Endodermal cell (in vitro differentiated cells): ENCODE results near the gene TFEB. TPM values are rescaled to one million over a fixed set of nuclear protein-coding genes. Genes with fewer than 3 reads are reported as not detected.

ENCODE experiments used
- DNase-seq: peaks from one replicate; pipeline ENCODE4 v3.0.0-alpha.2; 2017
- H3K27ac ChIP-seq: 2 replicates; pipeline ENCODE4 v1.5.1; 2013; ENCODE audit warnings: mild to moderate bottlenecking, low read depth, low read length, moderate library complexity
- H3K27me3 ChIP-seq: 2 replicates; pipeline ENCODE4 v1.6.1; 2013; ENCODE audit warnings: mild to moderate bottlenecking, low read length, moderate library complexity; ENCODE audit not compliant: insufficient read depth, control insufficient read depth, poor library complexity, severe bottlenecking
- H3K36me3 ChIP-seq: 2 replicates; pipeline ENCODE4 v1.7.0; 2013; ENCODE audit warnings: mild to moderate bottlenecking, low read length, moderate library complexity; ENCODE audit not compliant: control insufficient read depth, insufficient read depth
- H3K4me1 ChIP-seq: one replicate; pipeline ENCODE4 v1.7.0; 2013; ENCODE audit warnings: low read length; ENCODE audit not compliant: control insufficient read depth, insufficient read depth
- H3K4me3 ChIP-seq: 2 replicates; pipeline ENCODE4 v1.5.1; 2013; ENCODE audit warnings: mild to moderate bottlenecking, low read length, moderate library complexity
- H3K9ac ChIP-seq: 2 replicates; pipeline ENCODE4 v1.6.1; 2013; ENCODE audit warnings: mild to moderate bottlenecking, low read length, moderate library complexity; ENCODE audit not compliant: poor library complexity, severe bottlenecking; ENCODE audit errors: extremely low read depth
- H3K9me3 ChIP-seq: 2 replicates; pipeline ENCODE4 v1.6.1; 2013; ENCODE audit warnings: mild to moderate bottlenecking, low read length, moderate library complexity; ENCODE audit not compliant: control insufficient read depth
- H3K27ac Mint-ChIP-seq: 2 replicates; pipeline ENCODE4 v1.8.0; 2020; ENCODE audit warnings: mixed read lengths
- H3K27me3 Mint-ChIP-seq: 2 replicates; pipeline ENCODE4 v1.8.0; 2021; ENCODE audit warnings: mild to moderate bottlenecking, mixed read lengths; ENCODE audit not compliant: insufficient read depth
- H3K36me3 Mint-ChIP-seq: 2 replicates; pipeline ENCODE4 v1.8.0; 2020; ENCODE audit warnings: low read depth, mixed read lengths
- H3K4me1 Mint-ChIP-seq: 2 replicates; pipeline ENCODE4 v1.8.0; 2020; ENCODE audit warnings: mixed read lengths
- H3K4me3 Mint-ChIP-seq: 2 replicates; pipeline ENCODE4 v1.8.0; 2020; ENCODE audit warnings: mild to moderate bottlenecking, moderate library complexity, mixed read lengths
- H3K9me3 Mint-ChIP-seq: 2 replicates; pipeline ENCODE4 v1.8.0; 2020; ENCODE audit warnings: mild to moderate bottlenecking, mixed read lengths
- CTCF ChIP-seq: fragments of 200-600 bp; sonication (generic); conservative IDR thresholded peaks from 2 replicates; pipeline ENCODE4 v1.5.0; 2021; ENCODE audit warnings: antibody characterized with exemption, mild to moderate bottlenecking
- whole genome bisulfite sequencing, 2 experiments: methylation state at CpG; one replicate each; pipeline versions ENCODE4 v1.1.5 to v1.1.7; 2013; ENCODE audit warnings: missing lambda C conversion rate in 2 of 2, mixed read lengths in 1 of 2; ENCODE audit not compliant: insufficient coverage in 1 of 2, insufficient read length in 1 of 2; 5-methylcytosine and 5-hydroxymethylcytosine counted together
- total RNA-seq, 2 donors: library from RNA; stranded (reverse); fragmentation: NEBNext Ultra II Directional in 1 of 2; extraction: Animal tissue kit (Norgen Biotek cat#: 25700) in 1 of 2; gene quantifications; 2 replicates in 1 of 2; 3 replicates in 1 of 2; pipeline ENCODE4 v1.2.1, GENCODE V29; 2021

TFEB gene
- total RNA-seq, 2 donors from 2014 or later = 0.24 TPM; not detected in 1

GRCh38 chr6:41707565-41708200 is 27.7 kb downstream of the TFEB start:
- Histone ChIP-seq H3K27me3 (no peaks in the 10 kb centered on the region), H3K4me1 (no peaks in the 10 kb centered on the region), H3K9ac (no peak overlapping the region), H3K9me3 (no peaks in the 10 kb centered on the region), H3K36me3 (no peaks in the 10 kb centered on the region), H3K4me3 (no peak overlapping the region), H3K27ac (no peak overlapping the region)
- no peak for DNase-seq
- Mint-ChIP-seq H3K4me1 (no peaks in the 10 kb centered on the region), H3K9me3 (no peaks in the 10 kb centered on the region), H3K36me3 (no peaks in the 10 kb centered on the region), H3K27ac (peak overlapping the region; percentile 25), H3K27me3 (peaks cover 6% of the 10 kb centered on the region), H3K4me3 (no peak overlapping the region)
- TF ChIP-seq CTCF = no peak
- 86 to 95% methylated on average over 4 to 13 of the region's 14 CpGs for WGBS, 2 experiments

GRCh38 chr6:41706876-41707564 is 28.4 kb downstream of the TFEB start:
- DNase-seq = no peak
- Histone ChIP-seq H3K27ac (no peak overlapping the region), H3K4me3 (no peak overlapping the region), H3K4me1 (no peaks in the 10 kb centered on the region), H3K9me3 (no peaks in the 10 kb centered on the region), H3K36me3 (no peaks in the 10 kb centered on the region), H3K9ac (no peak overlapping the region), H3K27me3 (no peaks in the 10 kb centered on the region)
- Mint-ChIP-seq H3K36me3 (no peaks in the 10 kb centered on the region), H3K4me1 (no peaks in the 10 kb centered on the region), H3K4me3 (no peak overlapping the region), H3K9me3 (no peaks in the 10 kb centered on the region), H3K27me3 (peaks cover 6% of the 10 kb centered on the region), H3K27ac (peak overlapping the region; percentile 28)
- no peak for TF ChIP-seq CTCF
- 83 to 88% methylated on average over 1 to 9 of the region's 9 CpGs for WGBS, 2 experiments

- H3K27ac ChIP-seq = no peak overlapping the region
- H3K9ac ChIP-seq = no peak overlapping the region
- DNase-seq = peak; percentile 92
- H3K27me3 ChIP-seq = no peaks in the 10 kb centered on the region
- no peak overlapping the region for H3K27ac Mint-ChIP-seq
- 67% methylated on average over 15 of the region's 15 CpGs; no CpG with 5 or more reads in 1 of the 2 experiments for WGBS, 2 experiments
- H3K27me3 Mint-ChIP-seq = peaks cover 6% of the 10 kb centered on the region
- no peak overlapping the region for H3K4me3 ChIP-seq
- no peaks in the 10 kb centered on the region for H3K36me3 ChIP-seq
- peak; percentile 96 for TF ChIP-seq CTCF
- H3K9me3 ChIP-seq = no peaks in the 10 kb centered on the region
- H3K4me3 Mint-ChIP-seq = no peak overlapping the region
- no peaks in the 10 kb centered on the region for H3K36me3 Mint-ChIP-seq
- H3K9me3 Mint-ChIP-seq = no peaks in the 10 kb centered on the region
- H3K4me1 Mint-ChIP-seq = peaks cover 2% of the 10 kb centered on the region
- no peaks in the 10 kb centered on the region for H3K4me1 ChIP-seq
Measured at GRCh38 chr6:41705996-41706835, 29.2 kb downstream of the TFEB start.
